Stomach smooth muscle (tissue), 2 donors: ENCODE results near the gene ACTR8.

Source experiments
- H3K27ac ChIP-seq: one replicate; pipeline ENCODE4 v1.7.0; 2013; ENCODE audit warnings: mild to moderate bottlenecking, low read length, inconsistent platforms
- H3K27me3 ChIP-seq, 2 donors: one replicate each; pipeline ENCODE4 v1.7.0; 2013; ENCODE audit warnings: low read length in 2 of 2; ENCODE audit not compliant: insufficient read depth in 2 of 2, control insufficient read depth in 1 of 2
- H3K36me3 ChIP-seq, 2 donors: one replicate each; pipeline ENCODE4 v1.7.0; 2013; ENCODE audit warnings: low read length in 2 of 2; ENCODE audit not compliant: control insufficient read depth in 2 of 2, insufficient read depth in 2 of 2
- H3K4me1 ChIP-seq: one replicate; pipeline ENCODE4 v1.7.0; 2013; ENCODE audit warnings: low read length; ENCODE audit not compliant: control insufficient read depth, insufficient read depth
- H3K4me3 ChIP-seq, 2 donors: one replicate each; pipeline ENCODE4 v1.7.0; 2013; ENCODE audit warnings: low read length in 2 of 2
- H3K9ac ChIP-seq, 2 donors: one replicate each; pipeline ENCODE4 v1.7.0; 2013; ENCODE audit warnings: low read length in 2 of 2, mild to moderate bottlenecking in 1 of 2
- H3K9me3 ChIP-seq, 2 donors: one replicate each; pipeline ENCODE4 v1.7.0; 2013; ENCODE audit warnings: low read length in 2 of 2; ENCODE audit not compliant: control insufficient read depth in 2 of 2
- donor health status: healthy.
- donor health status: Pancreatic carcinoma.

The ACTR8 gene

DNA sequence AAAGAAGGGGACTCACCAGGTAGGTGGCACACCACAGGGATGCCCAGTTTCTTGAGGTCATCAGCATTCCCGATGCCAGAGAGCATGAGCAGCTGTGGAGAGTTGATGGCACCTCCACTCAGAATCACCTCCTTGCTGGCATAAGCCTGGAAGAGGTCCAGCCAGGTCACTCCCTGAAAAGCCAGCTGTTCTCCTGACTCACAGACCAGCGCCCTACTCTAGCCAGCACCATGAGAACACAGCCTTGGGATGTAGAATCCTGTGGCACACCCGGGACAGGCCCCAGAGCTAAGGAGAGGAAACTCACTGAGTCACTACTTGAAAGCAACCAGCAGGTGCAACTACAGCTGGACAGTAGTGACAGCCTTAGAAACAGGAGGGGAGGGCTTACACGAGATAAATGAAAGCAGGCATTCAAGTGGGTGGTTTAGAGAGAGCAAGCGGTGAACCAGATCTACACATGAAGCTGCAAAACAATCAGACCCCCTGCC is 60.3 kb downstream of the ACTR8 start:
- H3K36me3 ChIP-seq = peaks cover 0 to 4% of the 10 kb centered on the region in 2 donors
- H3K27me3 ChIP-seq = no peaks in the 10 kb centered on the region

GRCh38 chr3:53820756-53821580 is 61.0 kb downstream of the ACTR8 start:
- peaks cover 0 to 4% of the 10 kb centered on the region in 2 donors for H3K36me3 ChIP-seq
- H3K9me3 ChIP-seq = no peaks in the 10 kb centered on the region
- H3K4me1 ChIP-seq = no peaks in the 10 kb centered on the region
- no peaks in the 10 kb centered on the region for H3K27me3 ChIP-seq
- no peak overlapping the region for H3K27ac ChIP-seq
- H3K4me3 ChIP-seq = no peak overlapping the region
- no peak overlapping the region for H3K9ac ChIP-seq

More for the DNA sequence above, 60.3 kb downstream of the ACTR8 start:
- H3K27ac ChIP-seq = no peak overlapping the region
- H3K4me1 ChIP-seq = no peaks in the 10 kb centered on the region
- no peaks in the 10 kb centered on the region for H3K9me3 ChIP-seq
- no peak overlapping the region for H3K9ac ChIP-seq
- no peak overlapping the region for H3K4me3 ChIP-seq

- Histone ChIP-seq H3K27me3 (no peaks in the 10 kb centered on the region), H3K9ac (no peak overlapping the region), H3K9me3 (no peaks in the 10 kb centered on the region), H3K4me3 (no peak overlapping the region), H3K4me1 (no peaks in the 10 kb centered on the region), H3K36me3 (peaks cover 0 to 4% of the 10 kb centered on the region in 2 donors), H3K27ac (no peak overlapping the region)
These were observed 61.9 kb downstream of the ACTR8 start for GRCh38 chr3:53820084-53820483.

GRCh38 chr3:53819163-53819868 is 62.6 kb downstream of the ACTR8 start:
- no peak overlapping the region for H3K9ac ChIP-seq
- H3K4me1 ChIP-seq = no peaks in the 10 kb centered on the region
- H3K27me3 ChIP-seq = no peaks in the 10 kb centered on the region
- H3K9me3 ChIP-seq = no peaks in the 10 kb centered on the region
- H3K27ac ChIP-seq = no peak overlapping the region
- H3K4me3 ChIP-seq = no peak overlapping the region
- peaks cover 0 to 4% of the 10 kb centered on the region in 2 donors for H3K36me3 ChIP-seq

GRCh38 chr3:53818221-53819162 is 63.5 kb downstream of the ACTR8 start:
- Histone ChIP-seq H3K9me3 (no peaks in the 10 kb centered on the region), H3K9ac (no peak overlapping the region), H3K4me1 (no peaks in the 10 kb centered on the region), H3K36me3 (peaks cover 0 to 4% of the 10 kb centered on the region in 2 donors), H3K27me3 (no peaks in the 10 kb centered on the region), H3K27ac (no peak overlapping the region), H3K4me3 (no peak overlapping the region)

- Histone ChIP-seq H3K9ac (no peak overlapping the region), H3K27me3 (no peaks in the 10 kb centered on the region), H3K27ac (no peak overlapping the region), H3K9me3 (no peaks in the 10 kb centered on the region), H3K4me1 (no peaks in the 10 kb centered on the region), H3K36me3 (peaks cover 0 to 4% of the 10 kb centered on the region in 2 donors), H3K4me3 (no peak overlapping the region)
These were observed 64.1 kb downstream of the ACTR8 start for GRCh38 chr3:53817809-53818208.

GRCh38 chr3:53817211-53817610 is 64.7 kb downstream of the ACTR8 start:
- Histone ChIP-seq H3K4me3 (no peak overlapping the region), H3K27ac (no peak overlapping the region), H3K9me3 (no peaks in the 10 kb centered on the region), H3K4me1 (no peaks in the 10 kb centered on the region), H3K9ac (no peak overlapping the region), H3K27me3 (no peaks in the 10 kb centered on the region), H3K36me3 (peaks cover 0 to 4% of the 10 kb centered on the region in 2 donors)
